ENCODE measurements around the gene PDGFB. TPM values are rescaled to one million over a fixed set of nuclear protein-coding genes. Genes with fewer than 3 reads are reported as not detected.

The PDGFB gene
- total RNA-seq: 38.3 and 48.2 TPM in 2 replicates

GRCh38 chr22:39244496-39245129 lies at the start of gene PDGFB:
PDGFB (minus strand) TSS chr22:39244982; CDS start chr22:39243963, 1,019 bp downstream.

Other genes starting within 250 kb of the PDGFB start
- 19.2 and 22.6 TPM in 2 replicates for gene APOBEC3C, start 230.7 kb downstream of the PDGFB start, total RNA-seq
- gene APOBEC3D, start 223.9 kb downstream of the PDGFB start, total RNA-seq: 0.49 and 1.1 TPM in 2 replicates
- gene APOBEC3F, start 204.1 kb downstream of the PDGFB start, total RNA-seq: 4.6 and 8.9 TPM in 2 replicates
- gene APOBEC3G, start 167.7 kb downstream of the PDGFB start, total RNA-seq: 1.6 and 10.9 TPM in 2 replicates
- gene APOBEC3H, start 147.7 kb downstream of the PDGFB start, total RNA-seq: not detected in 2 replicates
- 0.49 and 4.1 TPM in 2 replicates for gene CBX7, start 92.3 kb downstream of the PDGFB start, total RNA-seq
- gene RPL3, start 74.6 kb upstream of the PDGFB start, total RNA-seq: 2,016 and 2,592 TPM in 2 replicates
- 12.9 and 21.4 TPM in 2 replicates for gene SYNGR1, start 105.0 kb upstream of the PDGFB start, total RNA-seq
- gene TAB1, start 154.8 kb upstream of the PDGFB start, total RNA-seq: 17.1 and 28.3 TPM in 2 replicates
- 0.16 and 2.2 TPM in 2 replicates for gene MGAT3, start 212.0 kb upstream of the PDGFB start, total RNA-seq